ENCODE measurements around the gene C19orf85. TPM values are rescaled to one million over a fixed set of nuclear protein-coding genes. Genes with fewer than 3 reads are reported as not detected.

C19orf85 gene
- total RNA-seq, 1 experiment from 2014 or later: not detected

- ChIA-PET POLR2A (no interaction called here), CTCF (interaction anchor here (0.7 kb wide), 1 partner anchor 19 kb away, joined by 3 read pairs; no protein-coding TSS in a partner anchor)
- TF ChIP-seq POLR2AphosphoS5 (IDR thresholded peaks at IDR 0.05; ENCODE audit: low read depth, low read length) (no peak), TCF7L2 (IDR thresholded peaks at IDR 0.05; ENCODE audit: low read depth, low read length) (no peak), REST (IDR thresholded peaks at IDR 0.05; ENCODE audit: insufficient read depth in 1 of 2, low read depth in 2 of 2, low read length in 1 of 2) (no peak), CTCF (IDR thresholded peaks at IDR 0.05) (no peak), SIN3A (IDR thresholded peaks at IDR 0.05; ENCODE audit: borderline replicate concordance, insufficient read depth, low read depth, low read length) (no peak)
- intact Hi-C loops (cut with micrococcal nuclease; ENCODE audit: unreplicated experiment): no loop called here
- in situ Hi-C loops (cut with HindIII; ENCODE audit: low pct_unique_long_range_greater_than_20kb, low sequenced_read_pairs): no loop called here
- Histone ChIP-seq H3K9me3 (ENCODE audit: control insufficient read depth, insufficient read depth, low read depth, low read length) (no peaks in the 10 kb centered on the region), H3K36me3 (ENCODE audit: control insufficient read depth, insufficient read depth, low read length) (peaks cover 3% of the 10 kb centered on the region; the same call in 1 of the 2 replicates), H3K4me3 (ENCODE audit: low read depth in 2 of 2, low read length in 2 of 2) (no peak overlapping the region), H3K27me3 (ENCODE audit: control insufficient read depth, insufficient read depth, low read length) (no peaks in the 10 kb centered on the region), H3K27ac (ENCODE audit: low read length) (peak overlapping the region; percentile 64), H3K4me1 (ENCODE audit: control insufficient read depth, insufficient read depth, low read length) (peaks cover 79% of the 10 kb centered on the region)
- BruUV-seq (replicated peaks): no TSS peak
- DNase-seq (ENCODE audit: low read depth, low spot score) (no peak), ATAC-seq (no peak)
These were observed 24.6 kb upstream of the C19orf85 start for GRCh38 chr19:55488986-55489710.

GRCh38 chr19:55487924-55488687, 23.6 kb upstream of the C19orf85 start, which contains the start of gene SSC5D:
SSC5D (plus strand) TSS chr19:55488436; CDS start chr19:55488590, 154 bp downstream.
- H3K4me1 ChIP-seq (ENCODE audit: control insufficient read depth, insufficient read depth, low read length): peaks cover 75% of the 10 kb centered on the region
- in situ Hi-C loops (cut with HindIII; ENCODE audit: low pct_unique_long_range_greater_than_20kb, low sequenced_read_pairs) (no loop called here), intact Hi-C loops (cut with micrococcal nuclease; ENCODE audit: unreplicated experiment) (no loop called here)
- no peaks in the 10 kb centered on the region for H3K27me3 ChIP-seq (ENCODE audit: control insufficient read depth, insufficient read depth, low read length)
- no peak for DNase-seq (ENCODE audit: low read depth, low spot score)
- no TSS peak for BruUV-seq (replicated peaks)
- H3K27ac ChIP-seq (ENCODE audit: low read length): peak within 1 kb of the TSS; percentile 94
- ChIA-PET POLR2A (no interaction called here), CTCF (interaction anchor here (2.0 kb wide), 1 partner anchor 16 kb away, joined by 7 read pairs; no protein-coding TSS in a partner anchor)
- ATAC-seq: no peak
- TF ChIP-seq REST (IDR thresholded peaks at IDR 0.05; ENCODE audit: insufficient read depth in 1 of 2, low read depth in 2 of 2, low read length in 1 of 2) (no peak), CTCF (IDR thresholded peaks at IDR 0.05) (no peak), SIN3A (IDR thresholded peaks at IDR 0.05; ENCODE audit: borderline replicate concordance, insufficient read depth, low read depth, low read length) (no peak), TCF7L2 (IDR thresholded peaks at IDR 0.05; ENCODE audit: low read depth, low read length) (no peak), POLR2AphosphoS5 (IDR thresholded peaks at IDR 0.05; ENCODE audit: low read depth, low read length) (no peak; the same call in 1 of the 2 replicates)
- peaks cover 3% of the 10 kb centered on the region; the same call in 1 of the 2 replicates for H3K36me3 ChIP-seq (ENCODE audit: control insufficient read depth, insufficient read depth, low read length)
- no peaks in the 10 kb centered on the region for H3K9me3 ChIP-seq (ENCODE audit: control insufficient read depth, insufficient read depth, low read depth, low read length)
- peak within 1 kb of the TSS; percentile 51 to 67 for H3K4me3 ChIP-seq (ENCODE audit: low read depth in 2 of 2, low read length in 2 of 2)
